NCI-H2171 treated with DMSO at 0.1 percent for 48 hours (cell line): ENCODE data around the gene NDUFS3.
"Not testable (repeated sequence)": the region's sequence is repeated elsewhere in the genome, so short reads cannot be mapped to it uniquely, and the experiment has no call there.

Experiments used
- DNase-seq: peaks from one replicate; lab custom pipeline; 2025; lab: John Stamatoyannopoulos, UW

Gene NDUFS3

GRCh38 chr11:47560426-47560825, 18.4 kb upstream of the NDUFS3 start:
- no peak for DNase-seq

- peak; percentile 31 for DNase-seq
Measured at GRCh38 chr11:47562393-47562792, 16.5 kb upstream of the NDUFS3 start.

DNA sequence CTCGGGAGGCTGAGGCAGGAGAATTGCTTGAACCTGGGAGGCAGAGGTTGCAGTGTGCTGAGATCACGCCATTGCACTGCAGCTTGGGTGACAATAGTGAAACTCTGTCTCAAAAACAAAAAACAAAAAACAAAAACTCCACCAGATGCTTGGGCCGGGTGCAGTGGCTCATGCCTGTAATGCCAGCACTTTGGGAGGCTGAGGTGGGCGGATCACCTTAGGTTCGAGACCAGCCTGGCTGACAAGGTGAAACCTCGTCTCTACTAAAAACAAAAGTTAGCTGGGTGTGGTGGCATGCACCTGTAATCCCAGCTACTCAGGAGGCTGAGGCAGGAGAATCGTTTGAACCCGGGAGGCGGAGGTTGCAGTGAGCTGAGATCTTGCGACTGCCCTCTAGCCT, 14.5 kb upstream of the NDUFS3 start:
- not testable (repeated sequence) for DNase-seq

GRCh38 chr11:47564933-47565339, 13.9 kb upstream of the NDUFS3 start:
- DNase-seq, result no peak

DNA sequence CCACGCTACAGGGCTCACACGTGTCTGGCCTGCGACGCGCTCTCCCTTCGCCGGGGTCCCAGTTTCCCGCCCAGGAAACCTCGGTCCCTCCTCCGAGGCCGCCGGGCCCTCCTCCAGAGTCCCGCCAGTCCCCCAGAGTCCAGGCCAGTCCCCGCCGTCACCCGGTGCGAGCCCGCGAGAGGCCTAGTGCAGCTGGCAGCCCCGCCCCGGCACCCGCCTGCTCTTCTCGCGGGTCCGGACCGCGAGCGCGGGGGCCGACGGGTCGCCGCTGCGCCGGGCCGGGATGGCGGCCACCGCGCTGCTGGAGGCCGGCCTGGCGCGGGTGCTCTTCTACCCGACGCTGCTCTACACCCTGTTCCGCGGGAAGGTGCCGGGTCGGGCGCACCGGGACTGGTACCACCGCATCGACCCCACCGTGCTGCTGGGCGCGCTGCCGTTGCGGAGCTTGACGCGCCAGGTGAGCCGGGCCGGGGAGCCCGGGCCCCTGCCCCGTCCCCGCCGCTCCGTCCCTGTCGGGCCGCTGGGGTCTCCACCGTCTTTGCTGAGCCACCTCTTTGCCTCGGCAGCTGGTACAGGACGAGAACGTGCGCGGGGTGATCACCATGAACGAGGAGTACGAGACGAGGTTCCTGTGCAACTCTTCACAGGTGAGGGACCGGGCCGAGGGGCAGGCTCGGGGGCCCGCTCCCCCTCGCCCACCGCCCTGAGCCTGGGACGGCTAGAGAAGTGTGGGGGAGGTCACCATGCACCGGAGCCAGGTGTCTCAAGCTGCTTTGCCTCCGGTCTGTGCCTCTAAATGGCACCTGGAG, 13.3 kb upstream of the NDUFS3 start, which contains the start of gene PTPMT1:
Gene PTPMT1 (plus strand): TSS at position 260 of the 809 bp plus-strand sequence. CDS start 24 bp downstream, at position 284.
- peak; percentile 70 for DNase-seq

- DNase-seq, result no peak
Measured at GRCh38 chr11:47566149-47566698, 12.7 kb upstream of the NDUFS3 start.

- no peak for DNase-seq
Measured at GRCh38 chr11:47569646-47570045, 9.2 kb upstream of the NDUFS3 start.

DNA sequence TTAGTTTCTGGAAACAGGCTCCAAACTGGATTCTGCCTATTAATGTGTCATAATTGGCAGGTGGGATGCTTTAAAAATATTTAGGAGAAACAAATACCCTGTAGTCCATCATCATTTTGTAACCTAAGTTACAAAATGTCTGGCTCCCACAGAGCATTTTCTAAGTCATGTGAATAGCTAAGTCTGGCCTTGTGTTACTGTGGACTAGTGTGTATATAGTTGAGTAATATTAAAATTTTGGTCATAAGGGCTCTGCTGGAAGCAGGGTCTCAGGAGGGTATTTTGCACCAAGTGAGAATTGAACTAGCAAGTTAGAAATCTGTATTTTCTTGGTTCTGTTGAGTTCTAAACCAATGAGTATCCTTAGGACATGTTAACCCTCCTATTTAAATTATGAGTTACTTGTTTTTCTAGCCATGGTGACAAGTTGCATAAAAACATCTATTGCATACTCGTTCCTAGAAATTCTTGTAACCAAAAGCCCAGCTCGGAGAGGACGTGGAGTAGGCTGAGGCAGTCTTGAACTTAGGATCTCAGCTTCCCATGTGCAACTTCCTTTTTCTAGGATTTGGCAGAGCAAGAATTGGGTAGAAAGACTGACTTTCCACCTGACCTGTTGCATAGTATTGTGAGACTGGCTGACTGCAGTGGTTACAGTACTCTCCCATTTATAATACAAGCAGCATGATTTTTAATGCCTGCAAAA, 8.1 kb upstream of the NDUFS3 start:
- DNase-seq, result no peak

- no peak for DNase-seq
Measured at GRCh38 chr11:47571357-47571729, 7.5 kb upstream of the NDUFS3 start.

GRCh38 chr11:47571895-47572294, 7.0 kb upstream of the NDUFS3 start:
- DNase-seq, result no peak

DNA sequence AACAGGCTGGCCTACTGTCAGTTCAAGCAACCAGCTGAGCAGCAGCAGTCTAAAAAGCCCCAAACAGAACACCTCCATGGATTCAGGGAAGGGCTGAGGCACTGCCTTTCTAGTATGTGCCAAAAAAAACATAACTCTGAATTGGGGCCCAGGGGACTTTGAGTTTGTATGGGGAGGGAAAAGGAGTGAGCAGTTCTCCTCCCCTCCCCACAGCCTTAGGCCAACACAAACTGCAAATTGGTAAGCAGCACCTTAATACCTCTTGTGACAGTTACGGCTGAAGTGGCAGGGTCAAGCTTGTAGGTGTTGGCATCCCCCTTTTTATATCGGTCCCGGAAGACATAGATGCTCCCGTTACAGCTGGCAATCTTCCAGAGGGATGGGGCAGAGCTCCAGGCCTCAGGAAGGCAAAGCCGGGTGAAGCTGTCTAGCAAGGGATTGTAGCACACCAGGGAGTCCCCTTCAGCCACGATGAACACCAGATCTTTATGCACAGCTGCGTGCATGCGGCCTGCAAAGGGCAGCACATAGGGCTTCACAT, 6.1 kb upstream of the NDUFS3 start:
- DNase-seq, result no peak

DNA sequence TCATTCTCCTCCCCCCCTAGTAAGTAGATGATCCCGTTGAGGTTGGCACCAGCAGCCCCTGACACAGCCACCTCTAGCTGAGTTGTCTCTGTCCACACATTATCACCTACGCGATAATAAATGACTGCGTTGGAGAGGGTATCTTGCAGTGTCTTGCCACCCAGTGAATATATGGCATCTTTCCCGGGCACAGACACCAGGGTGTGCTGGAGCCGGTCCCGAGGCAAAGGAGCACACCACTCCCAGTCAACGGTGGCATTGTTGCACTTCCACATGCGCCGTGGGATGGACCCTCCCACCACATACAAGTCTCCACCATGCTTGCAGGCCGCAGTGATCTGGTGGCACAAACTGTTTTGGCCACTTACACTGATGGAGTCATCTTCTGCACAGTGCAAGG, 5.6 kb upstream of the NDUFS3 start:
- DNase-seq, result no peak

DNA sequence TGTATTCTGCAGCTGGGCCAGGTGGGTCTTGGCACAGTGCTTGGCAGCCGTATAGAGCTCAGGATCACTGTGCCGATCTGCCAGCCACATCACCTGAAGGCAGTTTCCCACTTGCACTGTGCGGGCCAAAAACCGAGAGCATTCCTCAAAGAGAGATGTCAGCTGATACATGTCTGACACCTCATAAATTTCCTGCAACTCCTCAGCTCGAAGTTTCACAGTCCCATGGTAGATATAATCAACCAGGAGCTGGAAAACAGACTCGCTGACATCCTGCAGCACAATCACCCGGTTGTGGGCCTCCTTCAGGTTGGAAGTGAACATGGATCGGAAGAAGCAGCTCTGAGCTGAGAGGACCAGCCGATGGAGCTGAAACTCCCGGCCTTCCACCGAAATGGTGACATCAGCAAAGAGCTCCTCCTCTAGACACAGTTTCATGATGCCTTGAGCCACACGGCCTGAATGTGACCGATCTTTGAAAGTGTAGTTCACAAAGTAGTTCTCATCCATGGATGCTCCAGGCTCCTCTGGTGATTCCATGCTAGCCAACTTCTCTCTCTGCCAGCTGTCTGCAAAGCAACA, 1.3 kb upstream of the NDUFS3 start:
- no peak for DNase-seq

DNA sequence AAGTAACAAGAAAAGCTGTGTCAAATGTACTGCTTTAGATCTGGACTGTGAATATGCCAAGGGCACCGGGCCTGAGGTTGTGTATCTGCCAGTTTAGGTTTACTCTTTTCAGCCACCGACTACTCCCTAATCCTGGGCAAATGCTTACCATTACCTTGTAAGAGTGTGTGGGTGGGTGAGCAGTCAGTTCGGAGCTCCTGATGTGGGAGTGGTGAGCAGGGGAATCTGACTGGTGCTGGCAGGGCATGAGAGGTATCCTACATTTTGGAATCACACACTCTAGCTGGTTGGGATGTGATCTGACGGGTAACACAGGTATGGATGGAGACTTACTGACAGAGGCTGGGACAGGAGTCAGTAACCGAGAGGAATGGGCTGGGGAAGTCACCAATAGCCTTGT, 5.0 kb downstream of the NDUFS3 start:
- no peak for DNase-seq

DNA sequence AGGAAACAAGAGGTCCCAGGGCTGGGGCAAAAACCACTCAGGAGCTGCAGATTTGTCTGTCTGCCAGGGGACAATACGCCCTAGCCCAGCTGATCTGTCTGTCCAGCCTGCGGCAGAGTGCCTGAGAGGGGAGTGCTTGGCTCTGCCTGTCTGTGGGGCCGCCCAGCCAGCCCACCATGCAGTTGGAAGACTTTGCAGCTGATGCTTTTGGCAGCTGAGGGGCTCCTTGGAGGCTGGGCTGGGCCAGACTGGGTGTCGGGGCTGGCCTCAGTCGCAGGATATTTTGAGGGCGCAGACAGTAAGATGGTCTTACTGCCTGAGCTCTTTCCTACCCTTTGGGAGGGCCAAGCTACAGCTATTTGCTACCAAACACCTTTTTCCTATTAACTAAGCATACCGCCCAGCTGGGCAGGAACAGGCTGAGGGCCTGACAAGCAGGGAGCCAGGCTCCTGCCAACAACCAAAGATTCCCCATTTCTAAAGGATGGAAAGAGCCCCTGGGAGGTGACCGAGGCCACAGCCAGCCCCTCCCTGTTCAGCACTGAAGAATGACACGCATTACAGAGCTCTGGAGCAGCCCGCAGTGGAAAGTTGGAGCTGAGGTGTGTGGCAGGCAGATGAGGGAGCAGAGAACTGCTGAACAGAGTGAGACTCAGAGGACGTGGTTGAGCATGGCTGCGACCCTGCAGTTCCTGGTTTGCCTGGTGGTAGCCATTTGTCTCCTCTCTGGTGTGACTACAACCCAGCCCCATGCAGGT, 7.4 kb downstream of the NDUFS3 start, which contains the start of gene FAM180B:
Gene FAM180B (plus strand): TSS at position 581 of the 758 bp plus-strand sequence. CDS start 91 bp downstream, at position 672.
- no peak for DNase-seq

- no peak for DNase-seq
Measured at GRCh38 chr11:47587039-47587716, 8.3 kb downstream of the NDUFS3 start.

DNA sequence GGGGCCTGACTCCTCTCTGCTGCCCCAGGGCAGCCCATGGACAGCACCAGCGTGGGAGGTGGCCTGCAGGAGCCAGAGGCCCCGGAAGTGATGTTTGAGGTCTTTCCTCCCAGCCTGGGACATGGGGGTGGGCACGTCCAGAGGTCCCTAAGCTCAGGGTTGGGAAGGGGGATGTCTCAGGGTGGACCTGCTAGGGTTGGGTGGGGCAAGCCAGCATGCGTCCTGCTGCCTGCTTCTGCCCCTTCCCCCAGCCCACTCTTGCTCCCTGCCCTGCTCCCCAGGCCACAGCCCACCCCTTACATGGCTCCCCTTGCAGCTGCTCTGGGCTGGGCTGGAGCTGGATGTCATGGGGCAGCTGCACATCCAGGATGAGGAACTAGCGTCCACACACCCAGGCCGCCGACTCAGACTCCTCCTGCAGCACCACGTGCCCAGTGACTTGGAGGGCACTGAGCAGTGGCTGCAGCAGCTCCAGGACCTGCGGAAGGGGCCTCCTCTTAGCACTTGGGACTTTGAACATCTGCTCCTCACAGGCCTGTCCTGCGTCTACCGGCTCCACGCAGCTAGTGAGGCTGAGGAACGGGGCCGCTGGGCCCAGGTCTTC, 9.0 kb downstream of the NDUFS3 start:
- DNase-seq, result no peak

DNA sequence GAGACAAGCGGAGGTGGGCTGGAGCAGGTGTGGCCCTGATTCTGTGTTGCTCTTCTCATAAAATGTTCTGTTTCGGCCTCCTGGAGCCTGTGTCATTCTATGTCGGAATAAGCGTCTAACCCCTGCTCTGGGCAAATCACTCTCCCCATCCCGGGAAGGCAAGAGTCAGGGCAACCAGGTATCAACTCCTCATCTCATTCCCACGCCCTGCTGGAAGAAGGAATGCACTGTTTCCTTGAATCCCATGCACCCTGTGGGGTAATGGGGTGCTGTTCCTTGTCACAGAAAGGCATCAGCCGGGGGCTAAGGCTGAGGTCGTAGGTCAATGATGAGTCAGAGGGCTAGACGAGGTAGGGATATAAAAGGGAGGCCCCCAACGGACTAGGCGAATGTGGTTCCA, 10.2 kb downstream of the NDUFS3 start:
- no peak for DNase-seq

GRCh38 chr11:47589584-47589976, 10.7 kb downstream of the NDUFS3 start:
- DNase-seq, result no peak
